RKO (cell line): ENCODE results near the gene SLC34A2.

Experiments used
- DNase-seq: peaks from one replicate; pipeline ENCODE4 v3.0.0-alpha.2; 2016; ENCODE audit warnings: low spot score

SLC34A2 gene

GRCh38 chr4:25727711-25728493, 72.3 kb downstream of the SLC34A2 start:
- no peak for DNase-seq
